Breast epithelium (tissue), 3 donors: ENCODE data around the gene RSL24D1.

Source experiments
- POLR2A ChIP-seq: fragments of 450-650 bp; IDR thresholded peaks from one replicate; pipeline ENCODE4 v1.6.1; 2016; ENCODE audit warnings: antibody characterized with exemption, mild to moderate bottlenecking, moderate library complexity
- POLR2AphosphoS5 ChIP-seq, 3 donors: sonication (generic); formaldehyde crosslinking; IDR thresholded peaks; one replicate each; pipeline ENCODE4 v1.6.1; 2017; ENCODE audit warnings: antibody characterized with exemption in 3 of 3
- TF ChIP-seq, protein P1 (sequence below), 3 donors: fragments of 450-650 bp; IDR thresholded peaks; one replicate each; pipeline ENCODE4 v1.5.1; 2016 to 2017; ENCODE audit warnings: antibody characterized with exemption in 3 of 3, mild to moderate bottlenecking in 3 of 3, moderate library complexity in 3 of 3

- TF ChIP-seq, protein P1, sequence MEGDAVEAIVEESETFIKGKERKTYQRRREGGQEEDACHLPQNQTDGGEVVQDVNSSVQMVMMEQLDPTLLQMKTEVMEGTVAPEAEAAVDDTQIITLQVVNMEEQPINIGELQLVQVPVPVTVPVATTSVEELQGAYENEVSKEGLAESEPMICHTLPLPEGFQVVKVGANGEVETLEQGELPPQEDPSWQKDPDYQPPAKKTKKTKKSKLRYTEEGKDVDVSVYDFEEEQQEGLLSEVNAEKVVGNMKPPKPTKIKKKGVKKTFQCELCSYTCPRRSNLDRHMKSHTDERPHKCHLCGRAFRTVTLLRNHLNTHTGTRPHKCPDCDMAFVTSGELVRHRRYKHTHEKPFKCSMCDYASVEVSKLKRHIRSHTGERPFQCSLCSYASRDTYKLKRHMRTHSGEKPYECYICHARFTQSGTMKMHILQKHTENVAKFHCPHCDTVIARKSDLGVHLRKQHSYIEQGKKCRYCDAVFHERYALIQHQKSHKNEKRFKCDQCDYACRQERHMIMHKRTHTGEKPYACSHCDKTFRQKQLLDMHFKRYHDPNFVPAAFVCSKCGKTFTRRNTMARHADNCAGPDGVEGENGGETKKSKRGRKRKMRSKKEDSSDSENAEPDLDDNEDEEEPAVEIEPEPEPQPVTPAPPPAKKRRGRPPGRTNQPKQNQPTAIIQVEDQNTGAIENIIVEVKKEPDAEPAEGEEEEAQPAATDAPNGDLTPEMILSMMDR (IDR thresholded peaks at IDR 0.05): no peak
- no peak for TF ChIP-seq POLR2AphosphoS5 (IDR thresholded peaks at IDR 0.05)
- no peak for TF ChIP-seq POLR2A
Measured at GRCh38 chr15:55237219-55238130, 40.7 kb upstream of the RSL24D1 start.
